NCI-H146 treated with DMSO at 0.1 percent for 48 hours (cell line): ENCODE measurements around the gene C19orf38.
"Not testable (repeated sequence)": the region's sequence is repeated elsewhere in the genome, so short reads cannot be mapped to it uniquely, and the experiment has no call there.

Source experiments
- DNase-seq: peaks from one replicate; lab custom pipeline; 2025; ENCODE audit not compliant: unreplicated experiment; lab: John Stamatoyannopoulos, UW

The C19orf38 gene

GRCh38 chr19:10846500-10847202 is 1.6 kb upstream of the C19orf38 start:
- DNase-seq: no peak

- no peak for DNase-seq
Measured at GRCh38 chr19:10850631-10851030, 2.4 kb downstream of the C19orf38 start.

GRCh38 chr19:10852098-10852800 is 4.0 kb downstream of the C19orf38 start:
- DNase-seq: no peak

- no peak for DNase-seq
Measured at GRCh38 chr19:10852941-10853340, 4.7 kb downstream of the C19orf38 start.

GRCh38 chr19:10854350-10855089 is 6.3 kb downstream of the C19orf38 start:
- no peak for DNase-seq

GRCh38 chr19:10855879-10856522 is 7.8 kb downstream of the C19orf38 start:
- no peak for DNase-seq

- not testable (repeated sequence) for DNase-seq
Measured at GRCh38 chr19:10856899-10857298, 8.7 kb downstream of the C19orf38 start.

- no peak for DNase-seq
Measured at GRCh38 chr19:10858204-10858828, 10.1 kb downstream of the C19orf38 start.

GRCh38 chr19:10861103-10861651 is 13.0 kb downstream of the C19orf38 start:
- DNase-seq: no peak

- no peak for DNase-seq
Measured at GRCh38 chr19:10862561-10863106, 14.4 kb downstream of the C19orf38 start.

- no peak for DNase-seq
Measured at GRCh38 chr19:10863107-10863717, 15.0 kb downstream of the C19orf38 start.

GRCh38 chr19:10864538-10864899 is 16.3 kb downstream of the C19orf38 start:
- peak; percentile 70 for DNase-seq

GRCh38 chr19:10866495-10866894 is 18.3 kb downstream of the C19orf38 start:
- no peak for DNase-seq

GRCh38 chr19:10868872-10869547 is 20.8 kb downstream of the C19orf38 start:
- no peak for DNase-seq

GRCh38 chr19:10869872-10870311 is 21.7 kb downstream of the C19orf38 start:
- not testable (repeated sequence) for DNase-seq

- no peak for DNase-seq
Measured at GRCh38 chr19:10870501-10870954, 22.3 kb downstream of the C19orf38 start.

GRCh38 chr19:10870955-10871603 is 22.9 kb downstream of the C19orf38 start, which contains the start of gene CARM1:
CARM1 (plus strand) TSS chr19:10871553; CDS start chr19:10871703, 150 bp downstream.
- DNase-seq: peak; percentile 98

GRCh38 chr19:10871711-10872545 is 23.7 kb downstream of the C19orf38 start:
- DNase-seq: no peak
